HG03439 (cell line): Measurements from ENCODE around the gene MSI2.

Experiments
- ATAC-seq: cut with Tn5 transposase; IDR thresholded peaks from one replicate; pipeline ENCODE4 v1.9.1; 2021; ENCODE audit warnings: mild to moderate bottlenecking, moderate library complexity; ENCODE audit not compliant: unreplicated experiment

MSI2 gene

DNA sequence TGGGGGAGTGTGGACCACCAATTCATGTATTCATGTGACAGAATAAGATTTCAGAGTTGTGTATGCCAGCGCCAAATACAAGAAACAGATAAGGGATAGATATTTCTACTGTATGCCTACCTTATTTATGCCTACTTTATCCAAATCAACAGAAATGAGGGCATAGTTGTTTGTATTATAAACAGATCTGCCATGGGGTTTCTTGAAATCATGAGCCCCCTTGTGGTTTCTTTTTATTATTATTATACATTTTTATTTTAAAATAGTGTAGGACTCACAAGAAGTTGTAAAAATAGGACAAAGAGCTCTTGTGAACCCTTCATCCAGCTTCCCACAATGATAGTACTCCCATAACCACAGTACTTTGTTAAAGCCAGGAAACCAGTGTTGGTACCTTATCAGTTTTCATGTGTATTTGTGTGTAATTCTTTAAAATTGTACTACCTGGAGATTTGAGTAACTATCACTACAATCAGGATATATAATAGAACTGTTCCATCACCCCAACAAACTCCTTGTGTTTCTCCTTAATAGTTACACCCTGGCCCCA is 259.4 kb downstream of the MSI2 start:
- ATAC-seq = no peak

DNA sequence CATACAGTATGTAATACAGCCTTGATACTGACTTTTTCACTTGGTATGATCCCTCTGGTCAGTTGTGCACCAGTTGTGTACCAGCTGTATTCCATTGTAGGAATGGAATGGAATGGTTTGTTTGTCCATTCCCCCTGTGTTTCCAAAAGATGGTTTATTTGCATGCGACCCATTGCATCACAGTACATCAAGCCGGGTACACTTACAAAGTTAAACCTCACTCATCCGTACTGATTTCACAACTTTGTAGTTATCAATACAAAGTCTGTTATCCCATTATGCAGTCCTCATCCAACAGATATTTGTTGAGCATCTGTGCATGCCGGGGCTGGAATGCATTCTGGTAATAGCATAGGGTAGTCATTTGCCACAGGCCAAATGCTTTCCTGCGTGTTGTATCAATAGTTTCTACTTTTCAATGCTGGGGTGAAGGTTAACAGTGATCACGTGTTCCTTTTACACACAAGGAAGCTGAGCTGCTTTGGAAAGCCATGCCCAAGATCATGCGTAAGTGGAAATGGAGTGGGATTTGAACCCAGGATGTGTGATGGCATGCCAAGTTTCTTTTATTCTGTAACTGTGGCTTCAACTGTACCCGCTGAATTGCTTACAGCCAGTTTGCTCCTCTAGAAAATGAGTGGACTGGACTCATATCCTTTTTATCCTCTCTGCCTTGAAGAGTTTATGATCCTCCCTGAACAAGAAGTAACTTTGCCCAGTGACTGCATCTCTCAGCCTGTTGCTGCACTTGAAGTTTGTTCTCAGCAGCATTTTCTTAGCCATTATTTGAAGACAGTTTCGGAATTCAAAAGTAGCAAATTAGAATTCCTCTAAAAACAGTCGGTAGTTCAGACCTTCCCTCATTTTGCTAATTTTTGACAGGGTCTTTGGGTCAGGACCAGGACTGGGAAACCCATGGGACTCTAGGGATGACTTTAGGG is 260.2 kb downstream of the MSI2 start:
- ATAC-seq = no peak

DNA sequence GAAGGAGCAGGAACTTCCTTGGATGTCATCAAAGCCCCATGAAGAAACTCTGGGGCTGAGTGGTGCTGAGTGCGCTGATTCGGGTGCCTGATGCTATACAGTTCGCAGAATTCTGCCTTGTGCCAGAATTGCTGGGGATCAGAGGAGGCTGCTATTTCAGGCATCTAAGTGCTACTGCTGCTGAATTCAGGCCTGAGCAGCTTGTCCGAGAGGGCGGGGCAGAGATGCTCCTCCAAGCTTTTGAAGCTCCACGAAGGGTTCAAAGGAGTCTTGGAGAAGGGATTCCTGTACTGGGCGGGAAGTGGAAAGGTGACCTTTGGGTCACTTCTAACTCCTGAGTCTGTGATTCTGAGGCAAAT is 260.9 kb downstream of the MSI2 start:
- ATAC-seq = no peak

DNA sequence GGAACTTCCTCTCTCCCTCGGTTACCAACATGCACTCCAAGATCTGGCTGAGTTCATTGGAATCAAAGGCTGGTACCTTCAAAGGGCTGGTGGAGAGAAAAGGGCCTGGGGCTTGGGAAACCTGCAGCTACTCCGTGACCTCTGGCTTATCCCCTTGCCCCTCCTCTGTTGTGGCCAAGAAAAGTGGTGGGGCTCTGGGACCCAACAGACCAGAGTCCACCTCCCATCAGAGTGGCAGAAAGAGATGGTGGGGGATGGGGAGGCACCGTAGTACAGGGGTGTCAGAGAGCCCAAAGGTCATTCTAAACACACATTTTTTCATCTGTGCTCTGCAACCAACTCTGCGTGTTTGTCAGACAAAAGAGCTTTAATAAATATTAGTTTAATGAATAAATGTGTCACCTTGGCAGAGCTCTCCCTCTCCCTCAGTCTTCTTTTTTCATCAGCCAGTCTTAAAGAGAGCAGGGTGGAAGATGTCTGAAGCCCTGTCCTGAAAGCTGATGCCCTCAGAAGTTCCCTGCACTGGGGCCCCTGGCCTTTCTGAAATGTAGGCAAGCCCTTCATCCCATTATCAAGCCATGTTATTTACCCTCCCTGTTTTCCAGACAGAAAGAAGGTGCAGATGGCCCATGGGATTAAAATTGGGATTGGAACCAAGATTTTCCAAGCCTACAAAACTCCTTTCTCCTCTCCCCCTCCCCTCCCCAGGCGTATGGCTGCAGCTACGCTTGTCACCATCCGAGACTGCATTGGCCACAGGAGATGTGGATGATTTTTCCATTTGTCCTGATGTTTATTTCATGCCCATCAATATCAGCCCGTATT is 261.5 kb downstream of the MSI2 start:
- no peak for ATAC-seq

DNA sequence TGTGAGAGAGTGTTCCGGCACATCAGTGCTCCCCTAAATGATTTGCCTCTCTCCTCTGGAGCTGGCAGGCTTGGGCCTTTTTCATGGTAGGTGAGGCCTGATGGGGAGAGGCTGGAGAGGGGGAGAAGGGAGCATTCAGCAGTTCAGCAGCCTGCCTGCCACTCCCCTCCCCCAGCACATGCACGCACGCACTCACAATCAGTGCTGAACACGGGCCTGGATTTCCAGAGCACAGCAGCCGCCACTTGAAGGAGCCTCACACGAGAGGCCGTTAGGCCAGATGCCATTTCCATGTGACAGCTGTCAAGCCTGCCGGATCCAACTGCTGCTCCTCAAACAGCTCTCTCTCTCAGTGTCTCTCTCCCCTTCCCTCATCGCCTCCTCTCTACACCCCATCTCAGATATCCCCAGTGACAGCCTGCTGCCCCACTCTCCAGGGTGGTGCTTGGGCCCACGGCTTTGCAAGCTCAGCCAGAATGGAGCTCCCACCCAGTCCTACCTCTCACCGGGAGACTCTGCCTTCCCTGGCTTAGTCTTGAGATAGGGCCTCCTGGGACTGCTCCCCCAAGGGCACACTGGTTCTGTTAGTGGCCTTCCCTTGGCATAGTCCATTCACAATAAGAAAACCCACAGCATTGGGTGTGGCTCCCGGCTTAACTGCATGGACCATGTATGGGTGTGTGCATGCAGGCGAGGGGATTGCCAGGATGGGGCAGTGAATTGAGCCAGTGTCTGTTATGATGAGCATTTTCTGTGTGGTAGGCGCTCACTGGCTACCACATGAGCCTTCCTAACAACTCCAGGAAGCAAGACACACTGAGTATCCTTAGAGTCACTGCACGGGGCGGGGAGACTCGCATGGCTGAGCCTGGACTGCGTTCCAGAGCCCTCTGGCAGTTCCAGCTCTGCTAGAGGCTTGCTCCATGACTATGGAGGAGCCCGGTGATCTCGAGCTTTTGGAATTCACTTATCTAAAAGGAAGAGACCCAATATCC is 262.6 kb downstream of the MSI2 start:
- no peak for ATAC-seq

DNA sequence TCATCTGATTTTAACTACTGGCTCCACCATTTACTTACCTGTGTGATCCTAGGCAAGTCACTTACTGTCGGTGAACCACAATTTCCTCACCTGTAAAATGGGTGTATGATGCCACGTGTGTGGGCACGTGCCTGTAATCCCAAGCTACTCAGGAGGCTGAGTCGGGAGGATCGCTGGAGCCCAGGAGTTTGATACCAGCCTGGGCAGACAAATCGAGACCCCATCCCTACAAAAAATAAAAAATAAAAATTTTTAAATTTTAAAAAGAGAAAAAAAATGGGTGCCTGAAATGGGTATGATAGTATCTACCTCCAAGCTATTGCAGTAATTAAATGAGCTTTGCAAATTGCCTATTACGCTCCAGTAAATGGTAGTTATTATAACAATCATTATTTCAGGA is 263.5 kb downstream of the MSI2 start:
- ATAC-seq = no peak

DNA sequence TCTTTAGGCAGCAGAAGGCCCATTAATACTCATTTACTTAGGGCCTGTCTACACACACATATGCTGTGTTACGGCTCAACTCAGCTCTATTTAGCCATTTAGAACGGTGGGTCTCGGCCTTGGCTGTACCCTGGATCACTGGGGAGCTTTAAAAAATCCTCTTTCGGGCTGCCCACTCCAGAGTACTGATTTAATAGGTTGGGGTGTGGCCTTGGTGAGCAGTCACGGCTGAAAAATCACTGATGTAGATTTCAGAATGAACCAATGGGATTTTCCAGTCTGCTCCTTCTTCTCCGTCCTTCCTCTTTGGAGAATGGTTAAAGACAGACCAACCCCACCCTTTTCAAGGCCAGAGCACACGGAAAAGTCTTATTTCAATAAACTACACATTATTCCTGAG is 265.3 kb downstream of the MSI2 start:
- no peak for ATAC-seq

DNA sequence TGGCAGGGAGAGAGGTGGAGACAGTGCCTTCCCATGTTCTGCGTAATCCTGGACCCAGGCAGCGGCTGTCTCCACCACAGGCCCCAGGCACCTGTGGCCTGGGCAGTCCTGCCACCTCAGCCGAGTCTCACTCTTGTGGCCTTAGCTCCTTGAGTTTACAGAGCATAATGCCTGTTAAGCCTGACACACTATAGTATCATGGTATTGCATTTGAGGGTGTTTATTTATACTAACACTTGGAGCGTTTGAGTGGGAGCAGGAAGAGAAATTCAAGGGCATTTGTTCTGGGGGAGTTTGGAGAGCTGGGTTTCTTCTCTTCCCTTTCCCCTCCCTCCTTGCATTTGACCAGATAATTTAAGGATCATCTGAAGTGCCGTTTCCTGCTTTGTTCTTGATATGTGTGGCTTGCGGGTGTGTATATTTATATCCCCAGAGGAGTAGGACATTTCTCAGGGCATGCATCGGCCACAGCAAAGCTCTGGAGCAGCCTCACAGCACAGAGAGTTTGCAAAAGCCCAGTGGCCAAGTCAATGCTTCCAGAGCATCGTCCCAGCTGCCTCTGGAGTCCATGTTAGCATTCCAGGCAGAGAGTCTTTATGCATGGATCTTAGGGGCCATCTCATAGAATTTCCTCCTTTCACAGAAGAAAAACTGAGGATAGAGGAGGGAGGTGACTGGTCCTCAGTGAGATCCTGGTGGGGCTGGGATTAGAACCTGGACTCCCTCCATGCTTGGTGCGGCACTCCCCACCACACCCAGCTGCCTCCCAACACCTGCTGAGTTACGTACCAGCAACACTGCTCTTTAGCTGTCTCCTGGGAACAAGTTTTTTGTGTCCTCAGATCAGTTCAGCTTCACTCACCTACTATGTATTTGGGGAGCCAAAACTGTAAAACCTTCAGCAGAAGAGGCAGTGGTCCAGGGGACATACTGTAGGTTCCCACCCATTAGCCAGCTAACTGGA is 266.0 kb downstream of the MSI2 start:
- ATAC-seq = no peak

DNA sequence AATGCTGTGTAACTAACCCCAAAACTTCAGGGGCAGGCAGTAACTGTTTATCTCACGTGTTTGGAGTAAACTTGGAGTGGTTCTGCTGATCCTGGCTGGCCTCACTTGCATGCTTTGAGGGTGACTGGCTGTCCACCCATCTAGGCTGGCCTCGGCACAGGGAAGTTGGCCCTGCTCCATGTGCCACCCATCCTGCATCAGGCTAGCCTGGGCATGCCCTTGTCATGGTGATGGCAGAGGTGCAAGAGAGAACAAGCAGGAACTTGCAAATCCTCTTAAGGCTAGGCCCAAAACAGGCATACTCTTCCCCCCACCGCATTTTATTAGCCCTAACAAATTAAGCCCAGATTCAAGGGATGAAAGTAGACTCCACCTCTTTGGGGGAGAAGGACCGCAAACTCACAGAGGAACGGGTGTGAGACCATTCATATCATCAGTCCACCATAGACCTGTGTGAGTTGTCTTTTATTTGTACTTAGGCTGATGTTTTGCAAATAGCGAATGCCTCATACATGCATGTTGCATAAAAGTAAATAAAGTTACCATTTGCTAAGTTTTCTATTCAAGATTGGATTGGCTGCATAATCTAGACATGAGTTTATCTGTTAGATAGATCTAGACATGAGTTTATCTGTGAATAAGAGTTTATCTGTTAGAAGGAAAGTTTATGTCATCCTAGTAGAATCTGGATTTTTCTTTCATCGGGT is 267.8 kb downstream of the MSI2 start:
- no peak for ATAC-seq

DNA sequence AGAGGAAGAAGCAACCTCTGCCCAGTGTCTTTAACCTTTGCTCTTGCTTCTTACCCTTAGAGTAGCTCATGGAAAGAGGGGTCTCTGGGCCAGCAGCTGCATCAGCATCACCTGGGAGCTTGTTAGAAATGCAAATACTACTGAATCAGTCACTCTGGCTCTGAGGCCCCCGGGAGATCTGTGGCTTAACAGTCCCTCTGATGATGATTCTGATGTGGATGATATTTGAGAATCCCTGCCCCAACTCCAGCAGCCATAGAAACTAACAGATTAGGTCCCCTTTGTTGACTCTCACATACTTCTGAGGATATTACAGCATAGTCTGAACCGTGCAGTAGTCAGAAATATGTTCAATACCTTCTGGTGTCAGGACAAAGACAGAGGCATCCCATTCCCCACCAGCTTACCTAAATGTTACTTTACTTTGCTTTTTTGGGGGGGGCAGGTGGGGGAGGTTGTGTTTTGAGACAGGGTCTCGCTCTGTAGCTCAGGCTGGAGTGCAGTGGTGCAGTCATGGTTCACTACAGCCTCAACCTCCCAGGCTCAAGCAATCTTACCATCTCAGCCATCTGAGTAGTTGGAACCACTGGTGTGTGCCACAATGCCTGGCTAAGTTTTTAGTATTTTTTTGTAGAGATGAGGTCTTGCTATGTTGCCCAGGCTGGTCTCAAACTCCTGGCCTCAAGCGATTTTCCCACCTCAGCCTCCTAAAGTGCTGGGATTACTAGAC is 268.7 kb downstream of the MSI2 start:
- no peak for ATAC-seq

DNA sequence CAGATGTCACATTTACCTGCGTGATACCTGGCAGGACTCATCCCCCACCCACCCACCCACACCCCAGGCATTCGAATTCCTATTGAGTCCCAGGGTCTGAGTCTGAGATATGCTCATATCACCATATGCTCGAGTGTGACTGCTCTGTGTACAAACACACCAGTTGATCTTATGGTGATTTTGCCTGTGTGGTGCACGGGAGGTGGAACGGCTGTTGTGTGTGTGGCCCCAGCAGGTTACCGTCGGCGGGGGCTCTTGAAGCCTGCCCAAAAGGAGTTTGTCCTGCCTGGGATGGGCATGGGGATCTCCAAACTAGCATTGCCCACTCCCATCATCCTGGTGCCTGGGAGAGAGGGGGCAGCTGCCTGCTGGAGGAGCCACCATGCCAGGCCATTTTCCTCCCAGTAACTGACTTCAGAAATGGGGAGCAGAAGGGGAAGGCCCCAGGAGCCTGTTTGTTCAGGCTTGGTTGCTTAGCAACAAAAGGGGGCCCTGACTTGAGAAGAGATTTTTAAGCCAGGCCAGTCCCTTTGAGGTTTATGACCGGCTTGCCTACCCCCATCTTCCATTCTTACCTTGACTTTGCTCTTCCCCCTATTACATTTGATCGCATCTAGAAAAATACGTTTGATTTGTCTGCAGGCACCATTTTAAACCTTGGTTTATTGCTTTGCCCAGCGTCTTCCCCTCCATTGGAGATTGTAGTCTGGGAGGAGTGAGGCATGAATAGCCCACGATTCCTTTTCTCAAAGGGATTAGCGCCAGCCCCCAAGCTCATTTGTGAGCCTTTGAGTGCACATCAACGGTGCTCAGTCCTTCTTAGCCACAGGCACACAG is 271.1 kb downstream of the MSI2 start:
- ATAC-seq = no peak

DNA sequence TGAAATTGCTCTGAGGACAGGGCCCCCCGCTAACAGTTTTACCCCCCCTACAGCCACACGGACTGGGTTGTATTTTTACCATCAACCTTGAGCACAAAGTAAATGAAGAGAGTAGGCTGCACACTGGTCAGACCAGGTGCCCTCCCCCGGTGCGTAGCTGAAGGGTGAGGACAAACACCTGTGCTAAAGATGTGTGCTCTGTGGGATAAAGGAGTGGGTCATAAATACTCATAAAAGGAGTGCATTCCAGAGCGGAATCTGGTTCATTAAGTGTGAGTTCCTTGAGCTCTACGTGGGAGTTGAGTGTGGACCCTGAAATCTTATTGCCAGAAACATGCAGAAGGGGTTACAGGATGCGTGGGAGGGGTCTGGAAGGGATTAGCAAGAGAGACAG is 271.7 kb downstream of the MSI2 start:
- ATAC-seq = no peak

DNA sequence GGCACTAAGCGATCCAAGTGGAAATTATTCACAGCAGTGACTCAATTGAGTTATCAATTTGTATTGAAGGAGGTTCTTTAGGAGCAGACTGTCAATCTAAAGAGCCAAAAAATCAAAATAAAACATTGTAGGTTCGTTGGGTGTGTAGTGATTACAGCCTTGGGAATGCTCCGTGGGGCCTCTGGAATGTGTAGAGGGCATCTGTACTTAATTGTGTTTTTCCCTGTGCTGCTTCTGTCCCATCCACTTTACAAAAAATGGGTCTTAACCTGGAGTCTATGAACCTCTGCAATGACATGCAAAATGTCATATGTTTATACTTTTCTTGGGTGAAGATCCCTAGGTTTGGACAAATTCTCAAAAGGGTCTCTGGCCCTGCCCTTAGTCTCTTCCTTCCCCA is 273.7 kb downstream of the MSI2 start:
- no peak for ATAC-seq

DNA sequence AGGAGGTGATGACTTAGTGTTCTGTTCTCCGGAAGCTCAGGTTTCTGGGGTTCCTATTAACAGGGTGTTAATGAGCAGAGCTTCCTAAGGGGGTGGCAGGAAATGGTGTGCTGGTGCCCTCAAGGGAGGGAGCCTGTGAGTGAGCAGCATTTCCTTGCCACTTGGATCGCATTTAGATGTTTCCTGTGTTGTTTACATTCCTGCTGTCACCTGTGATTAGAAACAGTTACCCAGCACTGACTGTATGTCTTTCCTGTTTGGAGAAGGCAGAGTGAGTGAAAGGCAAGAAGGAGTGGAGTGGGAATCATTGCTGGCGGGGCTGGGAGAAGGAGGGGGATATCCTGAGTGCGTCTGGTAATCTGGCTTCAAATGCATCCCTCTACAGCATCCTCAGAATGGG is 274.2 kb downstream of the MSI2 start:
- ATAC-seq = no peak

DNA sequence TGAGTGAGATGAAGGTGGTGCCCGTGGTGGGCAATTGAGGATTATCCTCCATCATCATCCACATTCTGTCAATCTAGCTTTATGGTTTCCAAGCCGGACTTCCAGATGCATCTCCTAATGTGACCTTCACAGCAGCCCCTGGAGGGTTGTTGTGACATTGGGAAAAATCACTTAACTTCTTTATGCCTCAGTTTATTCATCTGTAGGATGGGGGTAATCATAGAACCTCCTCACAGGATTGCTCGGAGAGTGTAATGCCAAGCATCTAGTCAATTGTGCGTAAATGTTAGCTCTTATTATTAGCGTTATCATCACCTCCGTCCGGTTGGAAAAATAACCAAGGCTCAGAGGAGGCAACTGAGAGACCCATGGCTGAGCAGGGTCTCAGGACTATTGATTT is 274.8 kb downstream of the MSI2 start:
- no peak for ATAC-seq

DNA sequence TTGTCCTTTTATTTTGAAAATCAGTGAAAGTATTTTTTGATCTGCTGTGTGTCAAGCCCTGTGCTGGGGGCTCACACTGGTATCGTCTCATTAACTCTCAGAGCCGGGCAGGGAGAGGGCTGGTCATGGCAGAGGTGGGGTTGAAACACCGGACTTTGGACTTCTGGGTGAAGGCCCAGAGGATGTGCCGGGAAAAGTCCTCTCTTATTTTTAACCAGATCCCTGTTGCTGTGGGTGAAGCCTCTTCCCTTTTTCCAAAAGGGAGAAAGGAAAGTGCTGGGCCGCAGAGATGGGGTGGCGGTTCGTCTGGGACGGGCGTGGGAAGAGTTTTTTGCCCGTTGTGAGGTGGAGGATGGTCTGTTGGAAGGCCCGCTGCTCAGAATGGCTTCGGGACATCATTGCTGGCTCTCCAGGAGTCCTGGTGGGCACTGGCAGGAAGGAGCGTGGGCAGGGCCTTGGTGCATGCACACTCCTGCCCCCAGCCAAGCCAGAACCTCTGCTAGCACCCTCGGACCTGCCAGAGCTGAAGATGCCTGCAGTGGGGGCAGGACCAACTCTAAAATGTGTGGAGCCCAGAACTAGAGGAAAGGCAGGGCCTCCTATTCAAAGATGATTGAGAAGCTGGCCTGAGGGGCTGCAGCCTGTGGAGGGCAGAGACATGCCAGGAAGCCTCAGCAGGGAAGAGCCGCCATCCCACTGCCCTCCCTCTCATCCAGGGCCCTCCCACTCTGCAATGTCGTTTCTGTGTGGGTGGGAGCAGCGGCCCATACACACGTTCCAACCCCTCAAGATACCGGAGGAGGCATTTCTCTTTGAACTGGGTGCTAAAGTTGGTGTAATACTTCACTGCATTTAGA is 275.6 kb downstream of the MSI2 start:
- ATAC-seq = no peak
